Pulmonary artery endothelial cell (primary cell): ENCODE results near the gene TYW1B. TPM values are rescaled to one million over a fixed set of nuclear protein-coding genes. Genes with fewer than 3 reads are reported as not detected.
"Not testable (repeated sequence)": the region's sequence is repeated elsewhere in the genome, so short reads cannot be mapped to it uniquely, and the experiment has no call there.

Experiments used
- DNase-seq: peaks from one replicate; pipeline ENCODE4 v3.0.0-alpha.2; 2011; ENCODE audit warnings: low read depth, low spot score
- total RNA-seq: library from RNA; depleted of rRNA; stranded (reverse); fragments of >200 nt; gene quantifications from 2 replicates; pipeline ENCODE4 v1.2.3, GENCODE V29; 2014

TYW1B gene
- total RNA-seq, 1 donor from 2014 or later = 1.1 TPM

GRCh38 chr7:72754312-72754711, 73.7 kb downstream of the TYW1B start:
- no peak for DNase-seq

GRCh38 chr7:72753781-72754180, 74.2 kb downstream of the TYW1B start:
- no peak for DNase-seq

GRCh38 chr7:72753229-72753628, 74.8 kb downstream of the TYW1B start:
- DNase-seq = not testable (repeated sequence)

- DNase-seq = no peak
These were observed 76.0 kb downstream of the TYW1B start for GRCh38 chr7:72751978-72752377.

- DNase-seq = no peak
These were observed 76.6 kb downstream of the TYW1B start for GRCh38 chr7:72751378-72751777.

- not testable (repeated sequence) for DNase-seq
These were observed 79.4 kb downstream of the TYW1B start for GRCh38 chr7:72748649-72749048.

GRCh38 chr7:72744244-72744926, 83.6 kb downstream of the TYW1B start:
- not testable (repeated sequence) for DNase-seq

- not testable (repeated sequence) for DNase-seq
These were observed 84.2 kb downstream of the TYW1B start for GRCh38 chr7:72743801-72744200.

- not testable (repeated sequence) for DNase-seq
These were observed 88.3 kb downstream of the TYW1B start for GRCh38 chr7:72739716-72740115.

GRCh38 chr7:72735855-72736254, 92.1 kb downstream of the TYW1B start:
- DNase-seq = not testable (repeated sequence)

- not testable (repeated sequence) for DNase-seq
These were observed 97.2 kb downstream of the TYW1B start for GRCh38 chr7:72730815-72731214.

- DNase-seq = not testable (repeated sequence)
These were observed 97.6 kb downstream of the TYW1B start for GRCh38 chr7:72730384-72730783.

- DNase-seq = not testable (repeated sequence)
These were observed 98.9 kb downstream of the TYW1B start for GRCh38 chr7:72729130-72729529.

GRCh38 chr7:72722694-72723093, 105.3 kb downstream of the TYW1B start:
- DNase-seq = not testable (repeated sequence)

- DNase-seq = not testable (repeated sequence)
These were observed 107.1 kb downstream of the TYW1B start for GRCh38 chr7:72720890-72721289.

GRCh38 chr7:72717252-72717774, 110.7 kb downstream of the TYW1B start:
- not testable (repeated sequence) for DNase-seq

GRCh38 chr7:72711927-72712326, 116.1 kb downstream of the TYW1B start:
- not testable (repeated sequence) for DNase-seq

- DNase-seq = no peak
These were observed 117.0 kb downstream of the TYW1B start for GRCh38 chr7:72710983-72711382.

GRCh38 chr7:72709909-72710308, 118.1 kb downstream of the TYW1B start:
- no peak for DNase-seq

GRCh38 chr7:72708371-72709050, 119.5 kb downstream of the TYW1B start:
- DNase-seq = not testable (repeated sequence)

- DNase-seq = no peak
These were observed 121.5 kb downstream of the TYW1B start for GRCh38 chr7:72706521-72706920.

GRCh38 chr7:72705693-72706092, 122.3 kb downstream of the TYW1B start:
- DNase-seq = not testable (repeated sequence)

- no peak for DNase-seq
These were observed 123.1 kb downstream of the TYW1B start for GRCh38 chr7:72704894-72705293.
